ENCODE results near the gene C1QTNF8. TPM values are rescaled to one million over a fixed set of nuclear protein-coding genes. Genes with fewer than 3 reads are reported as not detected.

C1QTNF8 gene
- total RNA-seq, 1 experiment from 2014 or later: not detected

DNA sequence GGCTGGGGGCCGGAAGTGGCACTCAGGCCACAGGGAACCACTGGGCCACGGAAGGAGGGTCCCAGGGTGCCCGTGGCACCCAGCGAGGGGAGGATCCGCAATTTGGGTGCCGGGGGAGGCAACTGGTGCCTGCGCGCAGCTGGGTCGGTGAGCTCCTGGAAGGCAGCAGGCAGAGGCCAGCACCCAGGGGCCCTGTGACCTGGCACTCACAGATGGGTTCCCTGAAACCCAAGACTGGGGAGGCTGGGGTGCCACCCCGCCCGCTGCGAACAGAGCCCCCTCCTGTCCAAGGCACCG, 22.8 kb downstream of the C1QTNF8 start:
- Histone ChIP-seq H4K91ac (ENCODE audit: insufficient read length, low read depth, low read length) (no peak overlapping the region), H3K9me3 (ENCODE audit: control insufficient read depth, low read depth, low read length) (no peaks in the 10 kb centered on the region), H3K27ac (ENCODE audit: insufficient read length, low read depth, low read length) (no peak overlapping the region), H3K14ac (ENCODE audit: insufficient read depth, low read length) (no peak overlapping the region; the same call in 1 of the 2 replicates), H3K23ac (ENCODE audit: insufficient read length, low read depth, low read length) (no peak overlapping the region), H3T11ph (ENCODE audit: low read length) (no peak overlapping the region), H4K8ac (replicated peaks; ENCODE audit: insufficient read length, low read depth, low read length) (no peak overlapping the region), H2AFZ (ENCODE audit: low read length) (no peak overlapping the region), H2BK120ac (ENCODE audit: low read depth, low read length, poor library complexity, severe bottlenecking) (no peak overlapping the region), H2BK20ac (ENCODE audit: low read depth, low read length, poor library complexity, severe bottlenecking) (no peak overlapping the region), H4K5ac (ENCODE audit: insufficient read length, low read depth, low read length) (no peak overlapping the region), H2BK12ac (ENCODE audit: insufficient read length, low read depth, low read length) (no peak overlapping the region), H3K9ac (ENCODE audit: extremely low read depth, insufficient read length, low read length) (no peak overlapping the region), H2BK5ac (ENCODE audit: insufficient read length, low read length) (no peak overlapping the region), H3K23me2 (ENCODE audit: insufficient read length, low read depth, low read length, poor library complexity, severe bottlenecking) (peaks cover 4% of the 10 kb centered on the region), H3K4me1 (ENCODE audit: insufficient read depth, low read length) (no peaks in the 10 kb centered on the region), H3K18ac (ENCODE audit: insufficient read length, low read depth, low read length) (no peak overlapping the region), H2BK15ac (ENCODE audit: low read depth, low read length) (no peak overlapping the region), H2AK5ac (ENCODE audit: insufficient read length, low read length) (no peak overlapping the region), H3K4me2 (ENCODE audit: insufficient read depth, insufficient read length, low read length) (no peak overlapping the region), H3K79me2 (ENCODE audit: insufficient read depth, low read length) (no peaks in the 10 kb centered on the region), H3K56ac (ENCODE audit: insufficient read length, low read depth, low read length) (no peak overlapping the region), H3K27me3 (ENCODE audit: insufficient read depth, low read length) (no peaks in the 10 kb centered on the region), H3K79me1 (ENCODE audit: insufficient read depth, low read depth, low read length, poor library complexity, severe bottlenecking) (no peaks in the 10 kb centered on the region), H3K4ac (ENCODE audit: low read depth, low read length) (no peak overlapping the region), H4K20me1 (ENCODE audit: control insufficient read depth, insufficient read depth, insufficient read length) (no peaks in the 10 kb centered on the region)
- TF ChIP-seq, protein P1, sequence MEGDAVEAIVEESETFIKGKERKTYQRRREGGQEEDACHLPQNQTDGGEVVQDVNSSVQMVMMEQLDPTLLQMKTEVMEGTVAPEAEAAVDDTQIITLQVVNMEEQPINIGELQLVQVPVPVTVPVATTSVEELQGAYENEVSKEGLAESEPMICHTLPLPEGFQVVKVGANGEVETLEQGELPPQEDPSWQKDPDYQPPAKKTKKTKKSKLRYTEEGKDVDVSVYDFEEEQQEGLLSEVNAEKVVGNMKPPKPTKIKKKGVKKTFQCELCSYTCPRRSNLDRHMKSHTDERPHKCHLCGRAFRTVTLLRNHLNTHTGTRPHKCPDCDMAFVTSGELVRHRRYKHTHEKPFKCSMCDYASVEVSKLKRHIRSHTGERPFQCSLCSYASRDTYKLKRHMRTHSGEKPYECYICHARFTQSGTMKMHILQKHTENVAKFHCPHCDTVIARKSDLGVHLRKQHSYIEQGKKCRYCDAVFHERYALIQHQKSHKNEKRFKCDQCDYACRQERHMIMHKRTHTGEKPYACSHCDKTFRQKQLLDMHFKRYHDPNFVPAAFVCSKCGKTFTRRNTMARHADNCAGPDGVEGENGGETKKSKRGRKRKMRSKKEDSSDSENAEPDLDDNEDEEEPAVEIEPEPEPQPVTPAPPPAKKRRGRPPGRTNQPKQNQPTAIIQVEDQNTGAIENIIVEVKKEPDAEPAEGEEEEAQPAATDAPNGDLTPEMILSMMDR (conservative IDR thresholded peaks at IDR 0.05): no peak
- no peak for DNase-seq
- H3K36me3 Mint-ChIP-seq (ENCODE audit: insufficient read depth in 1 of 3, low read depth in 3 of 3): no peaks in the 10 kb centered on the region; a peak in 2 of 7 replicates
- H3K4me3 Mint-ChIP-seq: no peak overlapping the region
- H3K27me3 Mint-ChIP-seq (ENCODE audit: low read depth): peaks cover 25% of the 10 kb centered on the region
- no peak overlapping the region for H3K27ac Mint-ChIP-seq
- no peaks in the 10 kb centered on the region; a peak in 1 of 5 replicates for H3K9me3 Mint-ChIP-seq
- no CpG with 5 or more reads among the region's 13 CpGs for WGBS (ENCODE audit: extremely low coverage, insufficient read length, low lambda C conversion rate)
- H3K4me1 Mint-ChIP-seq: peaks cover 3 to 26% of the 10 kb centered on the region in 2 experiments
